HepG2 (cell line): ENCODE data around the gene RXRG. TPM values are rescaled to one million over a fixed set of nuclear protein-coding genes. Genes with fewer than 3 reads are reported as not detected.

Experiments used
- ATAC-seq: fragments of 200-7000 bp; cut with Tn5 transposase; 3 replicates; pipeline ENCODE4 v1.9.1; 2020; ENCODE audit warnings: mild to moderate bottlenecking, moderate library complexity
- BruUV-seq: library from RNA; stranded (reverse); fragments of 400-500 nt; replicated peaks from 2 replicates; lab custom pipeline; 2021; lab: Mats Ljungman, UMichigan
- CTCF ChIA-PET: fragments of 300-600 bp; formaldehyde crosslinking; extraction: SDS; loops from one replicate; lab custom pipeline; 2021; ENCODE audit warnings: low total read pairs, inconsistent platforms, low intra/inter-chr PET ratio; lab: Yijun Ruan, JAX
- POLR2A ChIA-PET: fragments of 350-600 bp; sonication (Branson Sonifier 250); formaldehyde crosslinking; loops from one replicate; lab custom pipeline; 2020; ENCODE audit warnings: antibody characterized with exemption, inconsistent platforms; lab: Yijun Ruan, JAX
- DNase-seq: peaks from one replicate; pipeline ENCODE4 v3.0.0-alpha.2; 2015; ENCODE audit warnings: low spot score
- FAIRE-seq: peaks from 3 replicates; lab custom pipeline; 2011; peaks lifted over from hg19 to GRCh38; lab: Jason Lieb, UNC
- H2AFZ ChIP-seq: one replicate; pipeline ENCODE4 v1.6.1; 2011; ENCODE audit warnings: low read length, inconsistent platforms
- H3K27ac ChIP-seq: fragments of 300-600 bp; 3 replicates; pipeline ENCODE4 v1.8.0; 2011; ENCODE audit warnings: mixed run types, mild to moderate bottlenecking, mixed read lengths, low read length, inconsistent platforms; ENCODE audit not compliant: insufficient read depth; ENCODE audit errors: extremely low read length
- H3K27me3 ChIP-seq, 2 experiments: fragments of 200-600 bp in 1 of 2; 2 replicates in 1 of 2; 3 replicates in 1 of 2; pipeline versions ENCODE4 v1.6.0 to v1.8.0; 2011; ENCODE audit warnings: low read length in 2 of 2, mild to moderate bottlenecking in 2 of 2, moderate library complexity in 2 of 2, inconsistent platforms in 1 of 2; ENCODE audit not compliant: insufficient read depth in 2 of 2, control insufficient read depth in 1 of 2
- H3K36me3 ChIP-seq, 2 experiments: fragments of 200-600 bp in 1 of 2; replicated peaks in 1 of 2; 2 replicates in 1 of 2; 3 replicates in 1 of 2; pipeline versions ENCODE4 v1.5.1 to v1.8.0; 2011; ENCODE audit warnings: low read length in 2 of 2, inconsistent platforms in 1 of 2; ENCODE audit not compliant: insufficient read depth in 2 of 2, control insufficient read depth in 1 of 2
- H3K4me1 ChIP-seq: 2 replicates; pipeline ENCODE4 v1.5.1; 2012; ENCODE audit warnings: low read length, inconsistent platforms; ENCODE audit not compliant: insufficient read depth
- H3K4me2 ChIP-seq: 2 replicates; pipeline ENCODE4 v1.6.0; 2011; ENCODE audit warnings: low read depth, low read length, inconsistent platforms
- H3K4me3 ChIP-seq, 3 experiments: fragments of 200-600 bp in 1 of 3; sonication (generic), shearing (Covaris generic) in 1 of 3; replicated peaks in 1 of 3; 2 replicates each; pipeline ENCODE4 v1.5.1; 2011 to 2016; ENCODE audit warnings: low read length in 3 of 3, inconsistent platforms in 2 of 3, low read depth in 2 of 3, mild to moderate bottlenecking in 2 of 3, control low read depth in 1 of 3, mixed read lengths in 1 of 3; ENCODE audit not compliant: insufficient read depth in 1 of 3
- H3K79me2 ChIP-seq: one replicate; pipeline ENCODE4 v1.6.1; 2011; ENCODE audit warnings: low read length, inconsistent platforms; ENCODE audit not compliant: insufficient read depth
- H3K9ac ChIP-seq: 2 replicates; pipeline ENCODE4 v1.6.0; 2011; ENCODE audit warnings: mild to moderate bottlenecking, low read depth, low read length, inconsistent platforms; ENCODE audit not compliant: insufficient read depth
- H3K9me3 ChIP-seq: 2 replicates; pipeline ENCODE4 v1.5.1; 2012; ENCODE audit warnings: mild to moderate bottlenecking, low read length
- H4K20me1 ChIP-seq: 2 replicates; pipeline ENCODE4 v1.6.0; 2011; ENCODE audit warnings: inconsistent platforms, mild to moderate bottlenecking, low read length, moderate library complexity; ENCODE audit not compliant: insufficient read depth
- CBX1 ChIP-seq: IDR thresholded peaks from one replicate; pipeline ENCODE4 v1.6.1; 2016; ENCODE audit warnings: antibody characterized with exemption, low read depth
- ISL2 ChIP-seq: sonication (generic); formaldehyde crosslinking; IDR thresholded peaks from 2 replicates; pipeline ENCODE4 v1.5.0; 2020; ENCODE audit warnings: missing genetic modification reagents
- KAT7 ChIP-seq: IDR thresholded peaks from 2 replicates; pipeline ENCODE4 v1.6.1; 2018; ENCODE audit warnings: borderline replicate concordance, missing compliant biosample characterization
- NR2F6 ChIP-seq, 2 experiments: IDR thresholded peaks; 2 replicates each; pipeline ENCODE4 v1.6.1; 2016; ENCODE audit warnings: antibody characterized with exemption in 1 of 2, mild to moderate bottlenecking in 1 of 2
- PAX8 ChIP-seq: sonication (generic); formaldehyde crosslinking; IDR thresholded peaks from 2 replicates; pipeline ENCODE4 v1.8.0; 2022; ENCODE audit warnings: mild to moderate bottlenecking, missing genetic modification reagents, borderline replicate concordance
- PHF5A ChIP-seq: IDR thresholded peaks from one replicate; pipeline ENCODE4 v1.6.1; 2018; ENCODE audit warnings: low read depth, missing genetic modification reagents; ENCODE audit not compliant: unreplicated experiment
- TAF1 ChIP-seq: sonication (generic); formaldehyde crosslinking; IDR thresholded peaks from 2 replicates; pipeline ENCODE4 v1.4.0; 2020; ENCODE audit warnings: missing genetic modification reagents
- ZNF263 ChIP-seq: sonication (generic); formaldehyde crosslinking; IDR thresholded peaks from 2 replicates; pipeline ENCODE4 v1.4.0; 2020; ENCODE audit warnings: missing genetic modification reagents
- ZNF607 ChIP-seq: sonication (generic); formaldehyde crosslinking; IDR thresholded peaks from 2 replicates; pipeline ENCODE4 v1.5.1; 2020; ENCODE audit warnings: missing genetic modification reagents, mild to moderate bottlenecking, borderline replicate concordance
- in situ Hi-C: cut with HindIII; loops from 2 replicates; pipeline ENCODE4 v1.10.0; 2017; ENCODE audit warnings: low pct_unique_long_range_greater_than_20kb; ENCODE audit not compliant: extremely low pct_ligation_motif_present
- intact Hi-C: fragments of 100-400 bp; cut with micrococcal nuclease; formaldehyde crosslinking; loops from one replicate; pipeline ENCODE4 v1.10.0; 2022; ENCODE audit not compliant: unreplicated experiment
- polyA plus RNA-seq, 8 experiments: library from polyadenylated mRNA; depleted of rRNA in 3 of 8; stranded (reverse) in 7 of 8; unstranded in 1 of 8; fragments of >200 nt; fragmentation: Illumina TruSeq in 4 of 8; extraction: Trizol in 4 of 8; gene quantifications; 2 replicates each; pipeline versions ENCODE4 v1.2.1 to v1.2.3, GENCODE V29; 2011 to 2016; ENCODE audit warnings: low read depth in 4 of 8, missing spikeins in 1 of 8, mixed read lengths in 1 of 8; ENCODE audit not compliant: insufficient read depth in 1 of 8
- total RNA-seq, 5 experiments: library from RNA; depleted of rRNA; stranded (reverse); fragments of >200 nt; fragmentation: Illumina TruSeq; extraction: Trizol; gene quantifications; 2 replicates each; pipeline ENCODE4 v1.2.3, GENCODE V29; 2016; ENCODE audit warnings: low read depth in 1 of 5
- TF ChIP-seq, protein P1 (sequence below): conservative IDR thresholded peaks from 2 replicates; pipeline ENCODE4 v1.6.1; 2018; ENCODE audit warnings: missing genetic modification reagents
- TF ChIP-seq, protein P2 (sequence below): sonication (generic); formaldehyde crosslinking; IDR thresholded peaks from 2 replicates; pipeline ENCODE4 v1.4.0; 2020; ENCODE audit warnings: missing genetic modification reagents; ENCODE audit errors: not compliant biosample characterization
- TF ChIP-seq, protein P3 (sequence below): sonication (generic); formaldehyde crosslinking; IDR thresholded peaks from 2 replicates; pipeline ENCODE4 v1.8.1; 2023; ENCODE audit warnings: mild to moderate bottlenecking, missing genetic modification reagents, borderline replicate concordance
- TF ChIP-seq, protein P4 (sequence below): sonication (generic); formaldehyde crosslinking; IDR thresholded peaks from 2 replicates; pipeline ENCODE4 v1.4.0; 2020; ENCODE audit warnings: missing genetic modification reagents

The RXRG gene
- total and polyA plus RNA-seq, 2 of the 13 experiments (the other 11 are each of a cell fraction or from before 2014, with no cell fraction given): not detected

DNA sequence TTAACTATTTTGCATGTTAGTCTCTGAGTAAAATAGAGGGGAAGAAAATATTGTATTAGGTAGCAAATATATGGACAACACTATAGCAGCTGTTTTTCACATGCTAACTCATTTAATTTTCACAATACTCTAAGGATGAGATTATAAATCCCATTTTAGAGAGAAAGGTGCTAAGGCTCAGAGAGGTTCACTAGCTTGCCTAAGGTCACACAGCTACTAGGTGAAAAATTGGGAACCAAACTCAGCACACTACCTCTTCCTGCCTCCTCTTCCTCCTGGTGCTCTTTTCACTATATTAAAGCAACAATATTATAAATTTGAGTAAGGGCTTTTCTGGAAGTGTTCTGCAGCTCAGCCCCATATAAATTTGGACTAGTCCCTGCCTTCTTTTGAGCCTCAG lies 2.3 kb downstream of the RXRG start:
- POLR2A ChIA-PET: no interaction called here
- Histone ChIP-seq H2AFZ (no peak overlapping the region), H3K79me2 (no peaks in the 10 kb centered on the region), H3K4me1 (no peaks in the 10 kb centered on the region), H3K4me3 (no peak overlapping the region), H3K9me3 (no peaks in the 10 kb centered on the region), H4K20me1 (no peaks in the 10 kb centered on the region), H3K36me3 (no peaks in the 10 kb centered on the region), H3K27me3 (peaks cover 0 to 21% of the 10 kb centered on the region in 2 experiments; a peak in 2 of 5 replicates), H3K4me2 (no peak overlapping the region), H3K9ac (no peak overlapping the region), H3K27ac (no peak overlapping the region)
- DNase-seq (no peak), FAIRE-seq (no peak), ATAC-seq (no peak)
- TF ChIP-seq ISL2 (CRISPR knock-in tag) (no peak), PAX8 (CRISPR knock-in tag) (no peak), ZNF607 (no peak), TAF1 (CRISPR knock-in tag) (no peak), PHF5A (CRISPR knock-in tag) (no peak), KAT7 (CRISPR knock-in tag) (no peak), CBX1 (no peak), NR2F6 (IDR thresholded peaks at IDR 0.05) (no peak), NR2F6 (CRISPR knock-in tag; IDR thresholded peaks at IDR 0.05) (no peak), ZNF263 (CRISPR knock-in tag) (no peak)
- TF ChIP-seq, protein P1, sequence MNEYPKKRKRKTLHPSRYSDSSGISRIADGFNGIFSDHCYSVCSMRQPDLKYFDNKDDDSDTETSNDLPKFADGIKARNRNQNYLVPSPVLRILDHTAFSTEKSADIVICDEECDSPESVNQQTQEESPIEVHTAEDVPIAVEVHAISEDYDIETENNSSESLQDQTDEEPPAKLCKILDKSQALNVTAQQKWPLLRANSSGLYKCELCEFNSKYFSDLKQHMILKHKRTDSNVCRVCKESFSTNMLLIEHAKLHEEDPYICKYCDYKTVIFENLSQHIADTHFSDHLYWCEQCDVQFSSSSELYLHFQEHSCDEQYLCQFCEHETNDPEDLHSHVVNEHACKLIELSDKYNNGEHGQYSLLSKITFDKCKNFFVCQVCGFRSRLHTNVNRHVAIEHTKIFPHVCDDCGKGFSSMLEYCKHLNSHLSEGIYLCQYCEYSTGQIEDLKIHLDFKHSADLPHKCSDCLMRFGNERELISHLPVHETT (CRISPR knock-in tag): no peak
- TF ChIP-seq, protein P2, sequence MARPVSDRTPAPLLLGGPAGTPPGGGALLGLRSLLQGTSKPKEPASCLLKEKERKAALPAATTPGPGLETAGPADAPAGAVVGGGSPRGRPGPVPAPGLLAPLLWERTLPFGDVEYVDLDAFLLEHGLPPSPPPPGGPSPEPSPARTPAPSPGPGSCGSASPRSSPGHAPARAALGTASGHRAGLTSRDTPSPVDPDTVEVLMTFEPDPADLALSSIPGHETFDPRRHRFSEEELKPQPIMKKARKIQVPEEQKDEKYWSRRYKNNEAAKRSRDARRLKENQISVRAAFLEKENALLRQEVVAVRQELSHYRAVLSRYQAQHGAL (CRISPR knock-in tag): no peak
- TF ChIP-seq, protein P3, sequence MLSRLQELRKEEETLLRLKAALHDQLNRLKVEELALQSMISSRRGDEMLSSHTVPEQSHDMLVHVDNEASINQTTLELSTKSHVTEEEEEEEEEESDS (CRISPR knock-in tag): no peak
- TF ChIP-seq, protein P4, sequence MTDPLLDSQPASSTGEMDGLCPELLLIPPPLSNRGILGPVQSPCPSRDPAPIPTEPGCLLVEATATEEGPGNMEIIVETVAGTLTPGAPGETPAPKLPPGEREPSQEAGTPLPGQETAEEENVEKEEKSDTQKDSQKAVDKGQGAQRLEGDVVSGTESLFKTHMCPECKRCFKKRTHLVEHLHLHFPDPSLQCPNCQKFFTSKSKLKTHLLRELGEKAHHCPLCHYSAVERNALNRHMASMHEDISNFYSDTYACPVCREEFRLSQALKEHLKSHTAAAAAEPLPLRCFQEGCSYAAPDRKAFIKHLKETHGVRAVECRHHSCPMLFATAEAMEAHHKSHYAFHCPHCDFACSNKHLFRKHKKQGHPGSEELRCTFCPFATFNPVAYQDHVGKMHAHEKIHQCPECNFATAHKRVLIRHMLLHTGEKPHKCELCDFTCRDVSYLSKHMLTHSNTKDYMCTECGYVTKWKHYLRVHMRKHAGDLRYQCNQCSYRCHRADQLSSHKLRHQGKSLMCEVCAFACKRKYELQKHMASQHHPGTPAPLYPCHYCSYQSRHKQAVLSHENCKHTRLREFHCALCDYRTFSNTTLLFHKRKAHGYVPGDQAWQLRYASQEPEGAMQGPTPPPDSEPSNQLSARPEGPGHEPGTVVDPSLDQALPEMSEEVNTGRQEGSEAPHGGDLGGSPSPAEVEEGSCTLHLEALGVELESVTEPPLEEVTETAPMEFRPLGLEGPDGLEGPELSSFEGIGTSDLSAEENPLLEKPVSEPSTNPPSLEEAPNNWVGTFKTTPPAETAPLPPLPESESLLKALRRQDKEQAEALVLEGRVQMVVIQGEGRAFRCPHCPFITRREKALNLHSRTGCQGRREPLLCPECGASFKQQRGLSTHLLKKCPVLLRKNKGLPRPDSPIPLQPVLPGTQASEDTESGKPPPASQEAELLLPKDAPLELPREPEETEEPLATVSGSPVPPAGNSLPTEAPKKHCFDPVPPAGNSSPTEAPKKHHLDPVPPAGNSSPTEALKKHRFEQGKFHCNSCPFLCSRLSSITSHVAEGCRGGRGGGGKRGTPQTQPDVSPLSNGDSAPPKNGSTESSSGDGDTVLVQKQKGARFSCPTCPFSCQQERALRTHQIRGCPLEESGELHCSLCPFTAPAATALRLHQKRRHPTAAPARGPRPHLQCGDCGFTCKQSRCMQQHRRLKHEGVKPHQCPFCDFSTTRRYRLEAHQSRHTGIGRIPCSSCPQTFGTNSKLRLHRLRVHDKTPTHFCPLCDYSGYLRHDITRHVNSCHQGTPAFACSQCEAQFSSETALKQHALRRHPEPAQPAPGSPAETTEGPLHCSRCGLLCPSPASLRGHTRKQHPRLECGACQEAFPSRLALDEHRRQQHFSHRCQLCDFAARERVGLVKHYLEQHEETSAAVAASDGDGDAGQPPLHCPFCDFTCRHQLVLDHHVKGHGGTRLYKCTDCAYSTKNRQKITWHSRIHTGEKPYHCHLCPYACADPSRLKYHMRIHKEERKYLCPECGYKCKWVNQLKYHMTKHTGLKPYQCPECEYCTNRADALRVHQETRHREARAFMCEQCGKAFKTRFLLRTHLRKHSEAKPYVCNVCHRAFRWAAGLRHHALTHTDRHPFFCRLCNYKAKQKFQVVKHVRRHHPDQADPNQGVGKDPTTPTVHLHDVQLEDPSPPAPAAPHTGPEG (CRISPR knock-in tag): no peak
- in situ Hi-C loops (no loop called here), intact Hi-C loops (no loop called here)
- CTCF ChIA-PET: no interaction called here
- no TSS peak for BruUV-seq
